ENCODE measurements around the gene GYS1. TPM values are rescaled to one million over a fixed set of nuclear protein-coding genes. Genes with fewer than 3 reads are reported as not detected.

GYS1 gene
- total RNA-seq, 1 donor from 2014 or later: 24.8 TPM

DNA sequence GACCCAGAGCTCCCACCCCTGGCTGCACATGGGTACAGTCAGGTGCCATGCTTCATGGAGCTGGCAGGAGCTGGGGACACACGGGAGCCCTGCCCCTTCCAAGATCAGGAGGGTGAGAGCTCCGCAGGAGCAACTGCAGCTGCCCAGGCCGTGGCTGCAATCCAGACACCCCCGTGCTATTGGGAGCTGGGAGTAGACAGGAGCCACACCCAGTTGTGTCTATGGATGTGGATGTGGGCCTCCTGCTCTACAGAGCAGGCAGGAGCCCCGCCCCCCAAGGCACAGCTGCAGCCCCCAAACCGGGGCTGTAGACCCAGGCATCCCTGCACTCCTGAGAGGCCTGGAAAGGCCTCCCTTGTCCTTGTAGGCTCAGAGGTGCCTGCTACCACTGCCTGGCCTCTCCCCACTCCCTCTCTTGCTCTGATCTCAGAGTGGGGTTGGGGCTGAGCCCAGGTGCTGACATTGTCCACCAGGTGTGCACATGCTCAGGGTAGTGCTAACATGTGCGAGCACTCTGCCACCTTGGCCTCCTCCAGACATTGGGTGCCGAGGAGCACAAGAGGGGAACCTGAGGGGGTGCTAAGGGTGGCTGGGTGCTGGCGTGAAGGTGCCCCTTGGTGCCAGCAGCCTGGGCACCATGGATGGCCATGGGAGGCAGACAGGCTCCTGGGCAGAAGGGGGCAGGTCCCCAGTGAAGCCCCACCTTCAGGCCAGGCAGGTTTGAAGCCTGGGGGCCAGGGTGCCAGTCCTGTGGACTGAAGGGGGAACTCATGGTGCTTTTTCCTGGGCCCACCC lies 46.4 kb downstream of the GYS1 start:
- no peak for DNase-seq (ENCODE audit: low read depth)
- Histone ChIP-seq H3K4me3 (ENCODE audit: low read depth, low read length) (no peak overlapping the region), H3K36me3 (ENCODE audit: control insufficient read depth, insufficient read depth, low read length) (no peaks in the 10 kb centered on the region), H3K27me3 (ENCODE audit: control insufficient read depth, insufficient read depth, low read length) (no peaks in the 10 kb centered on the region)
- TF ChIP-seq, protein P1, sequence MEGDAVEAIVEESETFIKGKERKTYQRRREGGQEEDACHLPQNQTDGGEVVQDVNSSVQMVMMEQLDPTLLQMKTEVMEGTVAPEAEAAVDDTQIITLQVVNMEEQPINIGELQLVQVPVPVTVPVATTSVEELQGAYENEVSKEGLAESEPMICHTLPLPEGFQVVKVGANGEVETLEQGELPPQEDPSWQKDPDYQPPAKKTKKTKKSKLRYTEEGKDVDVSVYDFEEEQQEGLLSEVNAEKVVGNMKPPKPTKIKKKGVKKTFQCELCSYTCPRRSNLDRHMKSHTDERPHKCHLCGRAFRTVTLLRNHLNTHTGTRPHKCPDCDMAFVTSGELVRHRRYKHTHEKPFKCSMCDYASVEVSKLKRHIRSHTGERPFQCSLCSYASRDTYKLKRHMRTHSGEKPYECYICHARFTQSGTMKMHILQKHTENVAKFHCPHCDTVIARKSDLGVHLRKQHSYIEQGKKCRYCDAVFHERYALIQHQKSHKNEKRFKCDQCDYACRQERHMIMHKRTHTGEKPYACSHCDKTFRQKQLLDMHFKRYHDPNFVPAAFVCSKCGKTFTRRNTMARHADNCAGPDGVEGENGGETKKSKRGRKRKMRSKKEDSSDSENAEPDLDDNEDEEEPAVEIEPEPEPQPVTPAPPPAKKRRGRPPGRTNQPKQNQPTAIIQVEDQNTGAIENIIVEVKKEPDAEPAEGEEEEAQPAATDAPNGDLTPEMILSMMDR (IDR thresholded peaks at IDR 0.05; ENCODE audit: insufficient read depth, low read length, poor library complexity, severe bottlenecking): no peak

DNA sequence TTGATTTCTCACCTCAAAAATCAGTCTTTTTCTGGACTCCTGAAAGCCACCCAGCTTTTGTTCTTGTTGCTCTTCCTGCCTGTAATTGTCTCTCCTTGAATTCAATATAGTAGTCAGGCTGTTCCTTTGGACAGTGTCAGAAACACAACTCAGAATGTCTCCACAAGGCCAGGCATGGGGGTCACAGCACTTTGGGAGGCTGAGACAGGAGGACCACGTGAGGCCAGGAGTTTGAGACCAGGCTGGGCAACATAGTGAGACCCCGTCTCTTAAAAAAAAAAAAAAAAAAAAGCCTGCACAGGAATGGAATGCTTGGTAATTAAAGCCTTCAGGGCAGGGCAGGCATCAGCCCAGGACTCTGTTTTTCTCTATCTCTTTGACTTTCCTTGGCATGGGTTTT lies 47.3 kb downstream of the GYS1 start:
- TF ChIP-seq, protein P1 (IDR thresholded peaks at IDR 0.05; ENCODE audit: insufficient read depth, low read length, poor library complexity, severe bottlenecking): no peak
- Histone ChIP-seq H3K4me3 (ENCODE audit: low read depth, low read length) (no peak overlapping the region), H3K36me3 (ENCODE audit: control insufficient read depth, insufficient read depth, low read length) (no peaks in the 10 kb centered on the region), H3K27me3 (ENCODE audit: control insufficient read depth, insufficient read depth, low read length) (no peaks in the 10 kb centered on the region)
- DNase-seq (ENCODE audit: low read depth): no peak

DNA sequence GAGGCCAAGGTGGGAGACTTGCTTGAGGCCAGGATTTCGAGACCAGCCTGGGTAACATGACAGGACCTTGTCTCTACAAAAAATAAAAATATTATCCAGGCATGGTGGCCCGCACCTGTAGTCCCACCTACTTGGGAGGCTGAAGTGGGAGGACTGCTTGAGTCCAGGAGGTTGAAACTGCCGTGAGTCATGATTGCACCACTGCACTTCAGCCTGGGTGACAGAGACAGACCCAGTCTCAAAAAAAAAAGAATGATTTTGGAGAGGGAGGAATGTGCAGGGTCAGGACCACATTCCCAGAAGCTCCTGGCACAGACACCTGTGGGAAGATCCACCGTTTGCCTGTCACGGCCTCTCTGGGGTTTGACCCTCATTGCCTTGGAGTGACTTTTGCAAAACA lies 47.7 kb downstream of the GYS1 start:
- H3K4me3 ChIP-seq (ENCODE audit: low read depth, low read length): no peak overlapping the region
- DNase-seq (ENCODE audit: low read depth): no peak
- no peaks in the 10 kb centered on the region for H3K36me3 ChIP-seq (ENCODE audit: control insufficient read depth, insufficient read depth, low read length)
- TF ChIP-seq, protein P1 (IDR thresholded peaks at IDR 0.05; ENCODE audit: insufficient read depth, low read length, poor library complexity, severe bottlenecking): no peak
- H3K27me3 ChIP-seq (ENCODE audit: control insufficient read depth, insufficient read depth, low read length): no peaks in the 10 kb centered on the region

DNA sequence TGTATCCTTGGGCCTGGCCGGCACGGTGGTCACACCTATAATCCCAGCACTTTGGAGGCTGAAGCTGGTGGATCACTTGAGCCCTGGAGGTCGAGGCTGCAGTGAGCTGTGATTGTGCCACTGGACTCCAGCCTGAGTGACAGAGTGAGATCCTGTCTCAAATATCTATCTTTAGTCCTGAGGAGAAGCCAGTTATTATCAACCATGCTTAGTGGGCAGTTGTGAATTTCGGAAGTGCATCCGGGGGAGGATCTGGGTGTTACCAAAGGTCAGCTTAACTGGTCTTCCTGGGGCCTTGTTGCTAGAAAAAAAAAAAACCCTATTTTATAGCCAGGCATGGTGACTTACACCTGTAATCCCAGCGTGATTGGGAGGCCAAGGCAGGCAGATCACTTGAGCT lies 50.0 kb downstream of the GYS1 start:
- no peaks in the 10 kb centered on the region for H3K36me3 ChIP-seq (ENCODE audit: control insufficient read depth, insufficient read depth, low read length)
- no peaks in the 10 kb centered on the region for H3K27me3 ChIP-seq (ENCODE audit: control insufficient read depth, insufficient read depth, low read length)
- TF ChIP-seq, protein P1 (IDR thresholded peaks at IDR 0.05; ENCODE audit: insufficient read depth, low read length, poor library complexity, severe bottlenecking): no peak
- DNase-seq (ENCODE audit: low read depth): no peak
- H3K4me3 ChIP-seq (ENCODE audit: low read depth, low read length): no peak overlapping the region

DNA sequence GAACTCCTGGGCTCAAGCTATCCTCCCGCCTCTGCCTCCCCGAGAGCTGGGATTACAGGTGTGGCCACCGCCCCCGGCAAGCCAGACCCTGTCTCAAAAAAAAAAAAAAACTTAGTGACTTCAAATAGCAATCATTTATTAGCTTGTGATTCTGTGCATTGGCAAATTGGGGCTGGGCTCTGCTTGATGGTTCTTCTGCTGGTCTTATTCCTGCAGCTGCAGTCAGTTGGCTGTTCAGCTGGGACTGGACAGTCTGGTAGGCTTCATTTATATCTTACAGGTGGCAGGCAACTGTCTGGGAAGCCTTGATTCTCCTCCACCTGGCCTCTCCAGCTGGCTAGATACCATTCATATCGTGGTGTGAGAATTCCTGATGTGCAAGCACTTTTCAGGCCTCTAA lies 52.2 kb downstream of the GYS1 start:
- H3K27me3 ChIP-seq (ENCODE audit: control insufficient read depth, insufficient read depth, low read length): no peaks in the 10 kb centered on the region
- TF ChIP-seq, protein P1 (IDR thresholded peaks at IDR 0.05; ENCODE audit: insufficient read depth, low read length, poor library complexity, severe bottlenecking): no peak
- DNase-seq (ENCODE audit: low read depth): no peak
- H3K36me3 ChIP-seq (ENCODE audit: control insufficient read depth, insufficient read depth, low read length): no peaks in the 10 kb centered on the region
- no peak overlapping the region for H3K4me3 ChIP-seq (ENCODE audit: low read depth, low read length)

DNA sequence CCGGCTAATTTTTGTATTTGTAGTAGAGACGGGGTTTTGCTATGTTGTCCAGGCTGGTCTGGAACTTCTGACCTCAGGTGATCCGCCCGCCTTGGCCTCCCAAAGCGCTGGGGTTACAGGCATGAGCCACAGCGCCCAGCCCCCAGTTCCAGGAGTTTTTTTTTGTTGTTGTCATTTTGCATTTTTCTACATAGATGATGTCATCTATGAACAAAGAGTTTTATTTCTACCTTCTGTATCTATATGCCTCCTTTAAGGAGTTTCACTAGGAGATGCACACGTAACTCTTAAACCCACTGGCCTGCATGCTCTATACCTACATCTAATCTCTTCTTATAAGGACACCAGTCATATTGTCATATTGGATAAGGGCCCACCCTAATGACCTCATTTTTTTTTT lies 54.9 kb downstream of the GYS1 start:
- H3K27me3 ChIP-seq (ENCODE audit: control insufficient read depth, insufficient read depth, low read length): no peaks in the 10 kb centered on the region
- no peak for DNase-seq (ENCODE audit: low read depth)

More for the DNA sequence above, 54.9 kb downstream of the GYS1 start:
- Histone ChIP-seq H3K4me3 (ENCODE audit: low read depth, low read length) (no peak overlapping the region), H3K36me3 (ENCODE audit: control insufficient read depth, insufficient read depth, low read length) (no peaks in the 10 kb centered on the region)
- TF ChIP-seq, protein P1 (IDR thresholded peaks at IDR 0.05; ENCODE audit: insufficient read depth, low read length, poor library complexity, severe bottlenecking): no peak

All from kidney epithelial cell (primary cell).